ENCODE measurements around the gene CCR5.

CCR5 gene

GRCh38 chr3:46337911-46338310 is 32.8 kb upstream of the CCR5 start:
- no peak for TF ChIP-seq CTCF (conservative IDR thresholded peaks at IDR 0.05; ENCODE audit: low read length)
- no peak for DNase-seq (ENCODE audit: low read depth)
- H3K4me3 ChIP-seq (ENCODE audit: low read length): no peak overlapping the region

- TF ChIP-seq CTCF (conservative IDR thresholded peaks at IDR 0.05; ENCODE audit: low read length): no peak
- no peak overlapping the region for H3K4me3 ChIP-seq (ENCODE audit: low read length)
- DNase-seq (ENCODE audit: low read depth): no peak
Measured at GRCh38 chr3:46338840-46339239, 31.9 kb upstream of the CCR5 start.

- no peak for DNase-seq (ENCODE audit: low read depth)
- no peak overlapping the region for H3K4me3 ChIP-seq (ENCODE audit: low read length)
Measured at GRCh38 chr3:46344476-46344875, 26.3 kb upstream of the CCR5 start.

GRCh38 chr3:46348823-46349482 is 21.8 kb upstream of the CCR5 start:
- no peak for TF ChIP-seq CTCF (conservative IDR thresholded peaks at IDR 0.05; ENCODE audit: low read length)
- no peak for DNase-seq (ENCODE audit: low read depth)
- no peak overlapping the region for H3K4me3 ChIP-seq (ENCODE audit: low read length)

More at GRCh38 chr3:46344476-46344875, 26.3 kb upstream of the CCR5 start:
- no peak for TF ChIP-seq CTCF (conservative IDR thresholded peaks at IDR 0.05; ENCODE audit: low read length)

- H3K4me3 ChIP-seq (ENCODE audit: low read length): no peak overlapping the region
- no peak for TF ChIP-seq CTCF (conservative IDR thresholded peaks at IDR 0.05; ENCODE audit: low read length)
- no peak for DNase-seq (ENCODE audit: low read depth)
Measured at GRCh38 chr3:46349484-46350261, 21.1 kb upstream of the CCR5 start.

GRCh38 chr3:46350262-46350565 is 20.5 kb upstream of the CCR5 start:
- H3K4me3 ChIP-seq (ENCODE audit: low read length): no peak overlapping the region
- no peak for TF ChIP-seq CTCF (conservative IDR thresholded peaks at IDR 0.05; ENCODE audit: low read length)
- DNase-seq (ENCODE audit: low read depth): no peak

GRCh38 chr3:46351646-46352045 is 19.1 kb upstream of the CCR5 start:
- no peak for DNase-seq (ENCODE audit: low read depth)
- no peak overlapping the region for H3K4me3 ChIP-seq (ENCODE audit: low read length)
- no peak for TF ChIP-seq CTCF (conservative IDR thresholded peaks at IDR 0.05; ENCODE audit: low read length)
